H1 (cell line): ENCODE measurements around the gene ARF3. TPM values are rescaled to one million over a fixed set of nuclear protein-coding genes. Genes with fewer than 3 reads are reported as not detected.

ENCODE experiments used
- CTCF ChIA-PET: fragments of 300-600 bp; sonication (Branson Sonifier 250); formaldehyde crosslinking; loops from one replicate; lab custom pipeline; 2021; ENCODE audit not compliant: partially characterized antibody; lab: Charles Lee
- POLR2A ChIA-PET: fragments of 300-600 bp; sonication (Branson Sonifier 250); formaldehyde crosslinking; loops from one replicate; lab custom pipeline; 2021; ENCODE audit warnings: inconsistent platforms; ENCODE audit not compliant: partially characterized antibody; lab: Charles Lee
- DNase-seq, 2 experiments: peaks; one replicate each; pipeline versions ENCODE4 v3.0.0 to v3.0.0-alpha.2; 2010 to 2022; ENCODE audit warnings: low spot score in 2 of 2, low read depth in 1 of 2, mixed read lengths in 1 of 2
- FAIRE-seq: peaks from 2 replicates; lab custom pipeline; 2011; peaks lifted over from hg19 to GRCh38; lab: Jason Lieb, UNC
- H2AFZ ChIP-seq: 2 replicates; pipeline ENCODE4 v1.8.1; 2012; ENCODE audit warnings: low read length, inconsistent platforms
- H2AK5ac ChIP-seq: 2 replicates; pipeline ENCODE4 v1.6.1; 2013; ENCODE audit warnings: low read depth, low read length
- H2BK120ac ChIP-seq: replicated peaks from 2 replicates; pipeline ENCODE3; 2013; ENCODE audit warnings: low read depth, low read length, inconsistent platforms
- H2BK12ac ChIP-seq: 2 replicates; pipeline ENCODE4 v1.6.1; 2013; ENCODE audit warnings: low read depth, low read length
- H2BK15ac ChIP-seq: 2 replicates; pipeline ENCODE4 v1.6.1; 2013; ENCODE audit warnings: low read length
- H2BK20ac ChIP-seq: 2 replicates; pipeline ENCODE4 v1.6.1; 2013; ENCODE audit warnings: low read length
- H2BK5ac ChIP-seq: 2 replicates; pipeline ENCODE4 v1.6.1; 2013; ENCODE audit warnings: low read depth, low read length
- H3K14ac ChIP-seq: 2 replicates; pipeline ENCODE4 v1.6.1; 2013; ENCODE audit warnings: inconsistent platforms; ENCODE audit not compliant: insufficient read length
- H3K18ac ChIP-seq: 2 replicates; pipeline ENCODE4 v1.6.1; 2013; ENCODE audit warnings: low read length; ENCODE audit errors: extremely low read depth
- H3K23ac ChIP-seq: 2 replicates; pipeline ENCODE4 v1.6.1; 2013; ENCODE audit warnings: inconsistent platforms; ENCODE audit not compliant: insufficient read length
- H3K23me2 ChIP-seq: 2 replicates; pipeline ENCODE4 v1.6.1; 2013; ENCODE audit warnings: low read depth, low read length
- H3K27ac ChIP-seq: 2 replicates; pipeline ENCODE4 v1.6.1; 2011; ENCODE audit warnings: low read depth, low read length, inconsistent platforms
- H3K27me3 ChIP-seq, 4 experiments: replicated peaks in 1 of 4; 1 replicate in 1 of 4; 2 replicates in 3 of 4; pipeline versions ENCODE4 v1.6.1 to v1.8.1; 2011 to 2013; ENCODE audit warnings: low read length in 3 of 4, mild to moderate bottlenecking in 3 of 4, inconsistent platforms in 2 of 4, mixed read lengths in 2 of 4, moderate library complexity in 1 of 4; ENCODE audit not compliant: control insufficient read depth in 3 of 4, insufficient read depth in 3 of 4; ENCODE audit errors: extremely low read depth in 1 of 4
- H3K36me3 ChIP-seq, 4 experiments: 2 replicates each; pipeline versions ENCODE4 v1.6.1 to v1.8.1; 2011 to 2013; ENCODE audit warnings: mild to moderate bottlenecking in 4 of 4, low read length in 3 of 4, moderate library complexity in 2 of 4, control low read depth in 1 of 4, inconsistent platforms in 1 of 4; ENCODE audit not compliant: insufficient read depth in 4 of 4, control insufficient read depth in 2 of 4
- H3K4ac ChIP-seq: replicated peaks from 2 replicates; pipeline ENCODE3; 2013; ENCODE audit warnings: low read length, low read depth, mixed read lengths, inconsistent platforms; ENCODE audit not compliant: insufficient read length
- H3K4me1 ChIP-seq, 4 experiments: replicated peaks in 1 of 4; 1 replicate in 1 of 4; 2 replicates in 3 of 4; pipeline versions ENCODE4 v1.6.1 to v1.8.1; 2011 to 2013; ENCODE audit warnings: low read length in 3 of 4, inconsistent platforms in 2 of 4, mixed read lengths in 1 of 4; ENCODE audit not compliant: insufficient read depth in 4 of 4, control insufficient read depth in 3 of 4
- H3K4me2 ChIP-seq, 2 experiments: 2 replicates each; pipeline versions ENCODE4 v1.6.1 to v1.8.1; 2011 to 2013; ENCODE audit warnings: low read depth in 2 of 2, low read length in 2 of 2, control low read depth in 1 of 2, inconsistent platforms in 1 of 2, mild to moderate bottlenecking in 1 of 2; ENCODE audit not compliant: insufficient read depth in 1 of 2
- H3K4me3 ChIP-seq, 4 experiments: fragments of 200-600, 300-600 bp in 1 of 4; sonication (generic), shearing (Covaris generic), sonication (Bioruptor Twin) in 1 of 4; 2 replicates each; pipeline versions ENCODE4 v1.5.1 to v1.8.1; 2011 to 2016; ENCODE audit warnings: low read length in 4 of 4, low read depth in 3 of 4, control low read depth in 2 of 4, inconsistent platforms in 2 of 4, mild to moderate bottlenecking in 2 of 4, mixed read lengths in 1 of 4, moderate library complexity in 1 of 4; ENCODE audit not compliant: insufficient read depth in 2 of 4; ENCODE audit errors: extremely low read depth in 1 of 4
- H3K56ac ChIP-seq: replicated peaks from 2 replicates; pipeline ENCODE3; 2013; ENCODE audit warnings: low read depth, mild to moderate bottlenecking, mixed read lengths, low read length, inconsistent platforms; ENCODE audit not compliant: insufficient read length
- H3K79me1 ChIP-seq: 2 replicates; pipeline ENCODE4 v1.6.1; 2013; ENCODE audit warnings: low read depth, low read length, control low read depth
- H3K79me2 ChIP-seq, 2 experiments: 2 replicates each; pipeline versions ENCODE4 v1.6.1 to v1.8.1; 2012 to 2013; ENCODE audit warnings: low read length in 2 of 2, mild to moderate bottlenecking in 2 of 2, inconsistent platforms in 1 of 2; ENCODE audit not compliant: insufficient read depth in 2 of 2, control insufficient read depth in 1 of 2
- H3K9ac ChIP-seq, 4 experiments: replicated peaks in 1 of 4; 1 replicate in 1 of 4; 2 replicates in 3 of 4; pipeline versions ENCODE4 v1.6.1 to v1.8.1; 2011 to 2013; ENCODE audit warnings: low read depth in 3 of 4, low read length in 3 of 4, control low read depth in 2 of 4, mild to moderate bottlenecking in 2 of 4, moderate library complexity in 2 of 4, inconsistent platforms in 1 of 4; ENCODE audit errors: extremely low read depth in 1 of 4
- H3K9me3 ChIP-seq, 2 experiments: 2 replicates each; pipeline versions ENCODE4 v1.6.1 to v1.8.1; 2012 to 2013; ENCODE audit warnings: mild to moderate bottlenecking in 2 of 2, moderate library complexity in 2 of 2, control low read depth in 1 of 2, inconsistent platforms in 1 of 2, low read depth in 1 of 2, low read length in 1 of 2, mixed read lengths in 1 of 2; ENCODE audit not compliant: insufficient read depth in 2 of 2
- H4K20me1 ChIP-seq, 2 experiments: replicated peaks in 1 of 2; 2 replicates each; pipeline versions ENCODE3 to v1.8.1; 2011 to 2013; ENCODE audit warnings: inconsistent platforms in 2 of 2, low read length in 2 of 2, mild to moderate bottlenecking in 1 of 2; ENCODE audit not compliant: insufficient read depth in 2 of 2, control insufficient read depth in 1 of 2
- H4K5ac ChIP-seq: 2 replicates; pipeline ENCODE4 v1.6.1; 2013; ENCODE audit warnings: low read length, low read depth, mixed read lengths, inconsistent platforms; ENCODE audit not compliant: insufficient read length
- H4K8ac ChIP-seq: 2 replicates; pipeline ENCODE4 v1.8.0; 2013; ENCODE audit warnings: mild to moderate bottlenecking, moderate library complexity, low read length, inconsistent platforms; ENCODE audit not compliant: insufficient read depth; ENCODE audit errors: extremely low read depth
- H4K91ac ChIP-seq: replicated peaks from 2 replicates; pipeline ENCODE3; 2013; ENCODE audit warnings: low read length, mixed read lengths, inconsistent platforms; ENCODE audit not compliant: insufficient read length
- CBX8 ChIP-seq: fragments of 300-800, 300-1000 bp; sonication (generic); IDR thresholded peaks from 2 replicates; pipeline ENCODE4 v1.7.1; 2016; ENCODE audit warnings: low read depth, low read length, borderline replicate concordance
- E2F6 ChIP-seq: IDR thresholded peaks from 2 replicates; pipeline ENCODE4 v1.6.1; 2012; ENCODE audit warnings: inconsistent platforms
- JUN ChIP-seq: IDR thresholded peaks from 2 replicates; pipeline ENCODE4 v1.6.1; 2011; ENCODE audit warnings: low read depth, mild to moderate bottlenecking, improper control_type of control experiment, low read length
- POLR2A ChIP-seq, 2 experiments: IDR thresholded peaks; 1 replicate in 1 of 2; 2 replicates in 1 of 2; pipeline ENCODE4 v1.6.1; 2011; ENCODE audit warnings: low read depth in 2 of 2, low read length in 2 of 2, mild to moderate bottlenecking in 2 of 2; ENCODE audit errors: control extremely low read depth in 1 of 2
- SAP30 ChIP-seq: fragments of 300-600 bp; sonication (generic); IDR thresholded peaks from 2 replicates; pipeline ENCODE4 v1.7.1; 2012; ENCODE audit warnings: low read length, moderate library complexity, mild to moderate bottlenecking, inconsistent platforms; ENCODE audit not compliant: insufficient read depth, insufficient replicate concordance
- SIN3A ChIP-seq, 2 experiments: IDR thresholded peaks in 1 of 2; conservative IDR thresholded peaks in 1 of 2; 2 replicates each; pipeline ENCODE4 v1.6.1; 2011 to 2012; ENCODE audit warnings: low read length in 2 of 2, improper control_type of control experiment in 1 of 2, low read depth in 1 of 2, mild to moderate bottlenecking in 1 of 2
- YY1 ChIP-seq: IDR thresholded peaks from 2 replicates; pipeline ENCODE4 v1.6.1; 2011; ENCODE audit warnings: low read depth, mild to moderate bottlenecking, low read length
- WGBS, 2 experiments: shearing (Covaris generic) in 1 of 2; methylation state at CpG; one replicate each; pipeline versions ENCODE4 v1.1.6 to v1.1.7; 2013 to 2015; ENCODE audit warnings: low lambda C conversion rate in 2 of 2, mixed read lengths in 2 of 2, inconsistent platforms in 1 of 2, low coverage in 1 of 2, missing lambda C conversion rate in 1 of 2; ENCODE audit not compliant: insufficient replicate concordance in 2 of 2, insufficient coverage in 1 of 2, insufficient read length in 1 of 2; ENCODE audit errors: extremely low coverage in 1 of 2, missing lambda C conversion rate in 1 of 2; 5-methylcytosine and 5-hydroxymethylcytosine counted together
- polyA plus RNA-seq, 7 experiments: library from polyadenylated mRNA; depleted of rRNA in 3 of 7; stranded (reverse) in 5 of 7; unstranded in 2 of 7; fragments of >200 nt in 5 of 7; fragments of 200-250 nt in 2 of 7; gene quantifications; 1 replicate in 5 of 7; 2 replicates in 1 of 7; 4 replicates in 1 of 7; pipeline versions ENCODE4 v1.2.1 to v1.2.3, GENCODE V29; 2011 to 2013; ENCODE audit warnings: missing spikeins in 2 of 7, mixed read lengths in 2 of 7
- total RNA-seq: library from RNA; stranded (reverse); fragmentation: NEBNext Ultra II Directional; extraction: Animal tissue kit (Norgen Biotek cat#: 25700); gene quantifications from 2 replicates; pipeline ENCODE4 v1.2.1, GENCODE V29; 2021
- TF ChIP-seq, protein P1 (sequence below), 3 experiments: IDR thresholded peaks; 1 replicate in 2 of 3; 2 replicates in 1 of 3; pipeline versions ENCODE4 v1.5.1 to v1.6.1; 2011; ENCODE audit warnings: low read length in 3 of 3, mild to moderate bottlenecking in 3 of 3, inconsistent platforms in 2 of 3, low read depth in 1 of 3, moderate library complexity in 1 of 3; ENCODE audit not compliant: insufficient read depth in 1 of 3; ENCODE audit errors: control extremely low read depth in 1 of 3

Gene ARF3
- total and polyA plus RNA-seq, 2 of the 8 experiments (the other 6 are each of a cell fraction or from before 2014, with no cell fraction given): 231 to 250 TPM

- no peak overlapping the region for H4K91ac ChIP-seq
- H3K4me1 ChIP-seq: peaks cover 0 to 4% (median 0%) of the 10 kb centered on the region in 4 experiments; a peak in 2 of 7 replicates
- peaks cover 18 to 55% (median 44%) of the 10 kb centered on the region in 4 experiments for H3K27me3 ChIP-seq
- no peaks in the 10 kb centered on the region for H3K36me3 ChIP-seq
- WGBS, 2 experiments: 39% methylated on average over 16 of the region's 16 CpGs; no CpG with 5 or more reads in 1 of the 2 experiments
- no peak overlapping the region for H3K4me2 ChIP-seq
- no peak overlapping the region for H2AFZ ChIP-seq
- peak in 1 of 2 experiments; percentile 98 for DNase-seq
- no peak overlapping the region for H2BK15ac ChIP-seq
- CTCF ChIA-PET: interaction anchor here (0.6 to 40.8 kb wide), 47 partner anchors 3 to 358 kb away, joined by 3 to 1336 read pairs (median 4); partner anchors contain the start of genes ARF3, DDN, DDX23 and DHH
- no peak overlapping the region for H3K14ac ChIP-seq
- H3K23ac ChIP-seq: no peak overlapping the region
- H4K20me1 ChIP-seq: peaks cover 0 to 4% of the 10 kb centered on the region in 2 experiments
- no peak overlapping the region for H2BK12ac ChIP-seq
- no peaks in the 10 kb centered on the region for H3K79me2 ChIP-seq
- H3K4ac ChIP-seq: no peak overlapping the region
- no peak overlapping the region for H3K18ac ChIP-seq
- no peak overlapping the region for H2BK120ac ChIP-seq
- no peaks in the 10 kb centered on the region for H3K79me1 ChIP-seq
- POLR2A ChIA-PET: interaction anchor here (0.6 to 1.7 kb wide), 13 partner anchors 8 to 142 kb away, joined by 3 to 8 read pairs (median 3); partner anchors contain the start of genes RND1 and WNT1
- H2BK20ac ChIP-seq: no peak overlapping the region
- H3K4me3 ChIP-seq: no peak overlapping the region
- H4K5ac ChIP-seq: no peak overlapping the region
- H2AK5ac ChIP-seq: no peak overlapping the region
- no peak overlapping the region for H3K27ac ChIP-seq
- no peaks in the 10 kb centered on the region; the same call in 1 of the 2 replicates for H3K23me2 ChIP-seq
- no peak overlapping the region for H2BK5ac ChIP-seq
- H3K56ac ChIP-seq: no peak overlapping the region
- no peaks in the 10 kb centered on the region for H3K9me3 ChIP-seq
- peak; percentile 88 for FAIRE-seq
- no peak overlapping the region for H3K9ac ChIP-seq
- H4K8ac ChIP-seq: no peak overlapping the region
- TF ChIP-seq POLR2A (IDR thresholded peaks at IDR 0.05; ENCODE audit: control extremely low read depth in 1 of 2, low read depth in 2 of 2, low read length in 2 of 2): no peak
- no peak for TF ChIP-seq E2F6
- TF ChIP-seq, protein P1, sequence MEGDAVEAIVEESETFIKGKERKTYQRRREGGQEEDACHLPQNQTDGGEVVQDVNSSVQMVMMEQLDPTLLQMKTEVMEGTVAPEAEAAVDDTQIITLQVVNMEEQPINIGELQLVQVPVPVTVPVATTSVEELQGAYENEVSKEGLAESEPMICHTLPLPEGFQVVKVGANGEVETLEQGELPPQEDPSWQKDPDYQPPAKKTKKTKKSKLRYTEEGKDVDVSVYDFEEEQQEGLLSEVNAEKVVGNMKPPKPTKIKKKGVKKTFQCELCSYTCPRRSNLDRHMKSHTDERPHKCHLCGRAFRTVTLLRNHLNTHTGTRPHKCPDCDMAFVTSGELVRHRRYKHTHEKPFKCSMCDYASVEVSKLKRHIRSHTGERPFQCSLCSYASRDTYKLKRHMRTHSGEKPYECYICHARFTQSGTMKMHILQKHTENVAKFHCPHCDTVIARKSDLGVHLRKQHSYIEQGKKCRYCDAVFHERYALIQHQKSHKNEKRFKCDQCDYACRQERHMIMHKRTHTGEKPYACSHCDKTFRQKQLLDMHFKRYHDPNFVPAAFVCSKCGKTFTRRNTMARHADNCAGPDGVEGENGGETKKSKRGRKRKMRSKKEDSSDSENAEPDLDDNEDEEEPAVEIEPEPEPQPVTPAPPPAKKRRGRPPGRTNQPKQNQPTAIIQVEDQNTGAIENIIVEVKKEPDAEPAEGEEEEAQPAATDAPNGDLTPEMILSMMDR (IDR thresholded peaks at IDR 0.05; ENCODE audit: control extremely low read depth in 1 of 3, insufficient read depth in 1 of 3, low read depth in 1 of 3, low read length in 3 of 3): peak in 2 of 3 experiments; percentile 86 to 98; a peak in 3 of 4 replicates
- no peak for TF ChIP-seq JUN
- TF ChIP-seq SIN3A (conservative IDR thresholded peaks at IDR 0.05 in 1 of 2, IDR thresholded peaks at IDR 0.05 in 1 of 2; ENCODE audit: low read depth in 1 of 2, low read length in 2 of 2): 0 out of 4 replicates have a peak, but pooled peaks of 1 of the 2 experiments have one; percentile 49
- TF ChIP-seq CBX8: no peak
- TF ChIP-seq SAP30: no peak
- 0 out of 2 replicates have a peak, but pooled peaks have one; percentile 41 for TF ChIP-seq YY1
Observed at GRCh38 chr12:48988030-48988649, 30.9 kb upstream of the ARF3 start.
